Endothelial cell of hepatic sinusoid (primary cell): ENCODE results near the gene ABHD16A.

Source experiments
- in situ Hi-C: cut with HindIII; loops from 2 replicates; pipeline ENCODE4 v1.10.0; 2017; ENCODE audit warnings: low sequenced_read_pairs

The ABHD16A gene

GRCh38 chr6:31702819-31703716 lies at the start of gene ABHD16A:
ABHD16A (minus strand) TSS chr6:31703324; CDS start chr6:31703281, 43 bp downstream.
- in situ Hi-C loops = no loop called here

DNA sequence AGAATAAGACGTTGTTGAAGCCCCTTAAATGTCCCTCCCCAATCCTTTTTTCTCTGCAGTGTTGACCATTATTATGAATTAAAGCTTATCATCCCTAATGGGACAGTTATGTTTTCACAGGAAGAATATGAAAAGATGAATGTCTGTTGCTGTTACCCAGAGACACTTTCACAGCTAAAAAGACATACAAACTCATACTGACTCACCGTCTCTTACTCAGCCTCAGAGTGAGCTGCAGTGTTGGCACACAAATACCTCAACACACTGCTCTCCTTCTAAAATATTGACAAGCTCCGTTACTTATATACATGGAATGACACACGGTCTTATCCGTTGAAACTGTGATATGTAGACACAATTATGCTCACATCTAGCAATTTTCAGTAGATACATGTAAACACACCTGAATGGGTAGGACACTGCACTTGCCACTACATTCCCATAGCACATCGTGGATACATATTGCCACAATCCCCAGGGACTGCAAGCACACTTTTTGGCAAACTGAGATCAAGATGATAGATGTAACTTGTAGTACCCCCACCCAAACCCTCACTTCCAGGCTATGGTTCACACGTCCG lies 49.7 kb upstream of the ABHD16A start:
- in situ Hi-C loops = no loop called here

DNA sequence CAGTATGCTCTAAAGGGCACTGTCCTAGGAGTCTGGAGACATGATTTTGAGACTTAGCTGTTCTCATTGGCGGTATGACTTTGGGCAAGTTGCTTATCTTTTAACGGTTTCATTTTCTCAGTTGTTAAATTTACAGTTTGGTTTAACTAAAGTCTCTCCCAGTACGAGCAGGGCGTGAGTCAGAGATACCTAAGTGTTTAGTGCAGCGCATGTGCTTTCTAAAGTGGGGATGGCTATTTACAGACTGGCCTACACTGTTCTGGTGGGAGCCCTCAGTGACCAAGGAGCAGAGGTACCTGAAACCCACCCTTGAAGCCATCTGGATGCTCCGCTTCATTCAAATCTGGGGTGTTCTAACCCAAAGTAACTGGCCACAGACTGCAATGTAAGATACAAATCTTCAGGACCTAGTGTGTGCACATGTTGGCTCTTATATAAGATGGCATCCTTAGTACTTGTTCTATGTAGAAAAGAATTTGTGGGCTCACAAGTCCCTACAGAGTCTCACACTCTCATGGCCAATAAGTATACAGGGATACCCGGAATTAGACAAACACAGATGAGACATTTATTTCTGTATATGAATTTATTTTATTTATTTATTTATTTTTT lies 47.4 kb upstream of the ABHD16A start:
- in situ Hi-C loops = no loop called here

DNA sequence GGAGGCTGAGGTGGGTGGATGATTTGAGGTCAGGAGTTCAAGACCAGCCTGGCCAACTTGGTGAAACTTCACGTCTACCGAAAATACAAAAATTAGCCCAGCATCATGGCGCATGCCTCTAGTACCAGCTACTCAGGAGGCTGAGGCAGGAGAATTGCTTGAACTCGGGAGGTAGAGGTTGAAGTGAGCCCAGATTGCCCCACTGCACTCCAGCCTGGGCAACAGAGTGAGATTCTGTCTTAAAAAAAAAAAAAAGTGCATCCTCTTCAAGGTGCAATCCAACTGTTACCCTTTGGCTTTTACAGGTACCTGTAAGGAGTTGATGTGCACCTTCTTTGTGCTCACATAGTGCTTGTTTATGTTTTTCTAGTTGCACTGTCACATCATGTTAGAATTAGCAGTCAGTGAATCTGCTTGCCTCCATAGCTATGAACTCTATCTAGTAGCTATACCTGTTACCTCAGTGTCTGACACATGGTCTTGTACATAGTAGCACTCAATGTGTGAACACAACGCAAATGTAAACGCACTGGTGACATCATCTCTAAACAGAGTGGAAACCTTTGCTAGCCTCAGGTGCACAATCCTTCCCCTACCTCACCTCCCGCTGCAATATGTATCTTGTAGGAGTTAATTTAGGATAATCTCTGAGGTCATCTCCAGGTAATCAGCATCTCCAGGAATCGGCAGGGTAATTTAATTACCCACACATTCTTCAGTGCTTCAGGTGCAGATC lies 46.3 kb upstream of the ABHD16A start:
- in situ Hi-C loops = no loop called here

GRCh38 chr6:31744422-31744821 lies 41.3 kb upstream of the ABHD16A start:
- in situ Hi-C loops = loop anchor here (5.0 kb wide), 2 partner anchors 38 to 93 kb away; no protein-coding TSS in a partner anchor

GRCh38 chr6:31742894-31743293 lies 39.8 kb upstream of the ABHD16A start:
- in situ Hi-C loops = loop anchor here (5.0 kb wide), 2 partner anchors 39 to 94 kb away; no protein-coding TSS in a partner anchor

DNA sequence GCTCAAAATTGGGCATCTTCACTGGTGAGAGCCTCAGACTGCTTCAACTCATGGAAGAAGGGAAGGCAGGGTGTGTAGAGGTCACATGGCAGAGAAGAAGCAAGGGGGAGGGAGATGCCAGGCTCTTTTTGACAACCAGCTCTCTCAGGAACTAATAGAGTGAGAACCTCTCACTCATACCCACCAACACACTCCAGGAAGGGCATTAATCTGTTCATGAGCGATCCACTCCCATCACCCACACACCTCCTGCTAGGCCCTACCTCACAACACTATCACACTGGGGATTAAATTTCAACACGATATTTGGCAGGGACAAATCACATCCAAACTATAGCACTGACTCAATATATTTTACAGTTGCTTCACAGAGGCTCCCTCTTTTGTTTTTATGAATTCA lies 38.7 kb upstream of the ABHD16A start:
- in situ Hi-C loops = loop anchor here (5.0 kb wide), 2 partner anchors 40 to 95 kb away; no protein-coding TSS in a partner anchor

- in situ Hi-C loops = loop anchor here (5.0 kb wide), 2 partner anchors 42 to 97 kb away; no protein-coding TSS in a partner anchor
These were observed 37.5 kb upstream of the ABHD16A start for GRCh38 chr6:31740397-31741223.

DNA sequence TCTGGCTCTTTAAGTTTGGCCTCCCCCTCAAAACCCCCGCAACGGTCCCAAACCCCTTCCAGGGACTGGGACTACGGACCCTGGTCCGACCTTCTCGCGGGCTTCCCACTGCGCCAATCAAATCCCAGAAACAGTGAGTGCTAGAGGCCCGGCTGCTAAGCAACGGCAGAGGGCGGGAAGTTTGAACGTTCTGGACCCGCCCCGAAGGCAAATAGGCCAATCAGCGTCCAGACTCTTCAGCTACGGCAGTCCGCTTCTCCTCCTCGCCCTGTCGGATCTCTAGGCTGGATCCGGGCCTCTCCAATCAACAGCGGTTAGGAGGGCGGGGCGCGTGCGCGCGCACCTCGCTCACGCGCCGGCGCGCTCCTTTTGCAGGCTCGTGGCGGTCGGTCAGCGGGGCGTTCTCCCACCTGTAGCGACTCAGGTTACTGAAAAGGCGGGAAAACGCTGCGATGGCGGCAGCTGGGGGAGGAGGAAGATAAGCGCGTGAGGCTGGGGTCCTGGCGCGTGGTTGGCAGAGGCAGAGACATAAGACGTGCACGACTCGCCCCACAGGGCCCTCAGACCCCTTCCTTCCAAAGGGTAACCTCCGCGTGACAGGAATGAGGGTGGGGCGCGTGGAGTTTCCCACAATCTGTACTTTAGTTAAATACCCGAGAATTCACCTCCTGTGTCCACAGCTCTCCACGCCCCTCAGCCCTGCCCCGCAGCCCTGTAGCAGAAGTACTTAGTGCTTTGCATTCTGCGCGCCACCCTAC lies 36.7 kb upstream of the ABHD16A start, which contains the start of gene MSH5:
Gene MSH5, plus strand, starts transcription at position 367 of the 758 bp plus-strand sequence. CDS start 462 bp downstream, outside the sequence.
- in situ Hi-C loops = loop anchor here (5.0 kb wide), 2 partner anchors 42 to 97 kb away; no protein-coding TSS in a partner anchor

GRCh38 chr6:31737991-31738979 lies 35.2 kb upstream of the ABHD16A start:
- in situ Hi-C loops = no loop called here

DNA sequence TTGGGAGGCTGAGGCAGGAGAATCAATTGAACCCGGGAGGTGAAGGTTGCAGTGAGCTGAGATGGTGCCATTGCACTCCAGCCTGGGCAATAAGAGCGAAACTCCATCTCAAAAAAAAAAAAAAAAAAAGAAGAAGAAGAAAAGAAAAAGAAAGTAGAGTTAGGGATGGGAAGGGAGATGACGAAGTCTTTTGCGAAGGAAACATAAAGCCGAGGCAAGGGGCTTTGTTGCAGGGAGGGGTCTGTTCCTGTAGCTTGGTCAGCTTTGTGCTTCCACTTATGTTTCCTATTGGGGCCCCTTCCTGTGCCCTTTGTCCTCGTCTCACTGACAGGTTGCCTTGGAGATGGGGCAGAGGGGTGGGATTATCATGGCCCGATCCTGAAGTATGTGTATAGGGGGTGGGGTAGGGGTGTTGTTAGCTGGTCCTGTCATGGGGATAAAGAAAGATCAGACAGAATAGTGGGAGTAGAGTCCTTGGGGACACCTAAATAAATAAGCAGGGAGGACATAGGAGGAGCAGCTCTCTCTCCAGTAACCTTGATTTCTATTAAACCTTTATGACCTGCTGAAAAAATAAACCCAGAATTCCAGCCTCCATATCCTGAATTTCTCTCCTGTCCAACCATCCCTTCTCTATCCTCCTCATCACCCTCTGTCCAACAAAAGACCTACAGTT lies 34.3 kb upstream of the ABHD16A start:
- in situ Hi-C loops = no loop called here

GRCh38 chr6:31736768-31737314 lies 33.7 kb upstream of the ABHD16A start:
- in situ Hi-C loops = no loop called here

GRCh38 chr6:31736021-31736767 lies 33.1 kb upstream of the ABHD16A start, which contains the start of gene CLIC1:
CLIC1 (minus strand) TSS chr6:31736530; CDS start chr6:31736300, 230 bp downstream.
- in situ Hi-C loops = no loop called here

- in situ Hi-C loops = loop anchor here (5.0 kb wide), 1 partner anchor 43 kb away; no protein-coding TSS in a partner anchor
These were observed 31.8 kb upstream of the ABHD16A start for GRCh38 chr6:31734821-31735406.

- in situ Hi-C loops = loop anchor here (5.0 kb wide), 1 partner anchor 42 kb away; no protein-coding TSS in a partner anchor
These were observed 31.2 kb upstream of the ABHD16A start for GRCh38 chr6:31734247-31734820.
